K562 (cell line): ENCODE results near the gene GNPTAB.

Source experiments
- CEBPB ChIP-seq: fragments of 450-650 bp; IDR thresholded peaks from 2 replicates; pipeline ENCODE4 v1.6.1; 2016; ENCODE audit warnings: missing genetic modification characterization, missing compliant biosample characterization
- CHCHD3 ChIP-seq: fragments of 250-450 bp; sonication (Bioruptor Pico); IDR thresholded peaks from 2 replicates; pipeline ENCODE4 v2.1.2; 2022; ENCODE audit warnings: mild to moderate bottlenecking
- CHD4 ChIP-seq: fragments of 200-600 bp; sonication (generic); IDR thresholded peaks from 3 replicates; pipeline ENCODE4 v1.6.1; 2012; ENCODE audit warnings: low read depth, mild to moderate bottlenecking, mixed read lengths, low read length, inconsistent platforms; ENCODE audit not compliant: insufficient read depth, insufficient replicate concordance, poor library complexity, severe bottlenecking
- DEAF1 ChIP-seq: fragments of 450-650 bp; formaldehyde crosslinking; IDR thresholded peaks from 2 replicates; pipeline ENCODE4 v1.4.0; 2020; ENCODE audit warnings: mild to moderate bottlenecking, moderate library complexity
- KAT2B ChIP-seq: IDR thresholded peaks from one replicate; pipeline ENCODE4 v1.6.1; 2012; ENCODE audit warnings: low read depth, mild to moderate bottlenecking, control low read depth, inconsistent platforms, low read length, moderate library complexity
- NFE2L1 ChIP-seq: fragments of 450-650 bp; IDR thresholded peaks from 2 replicates; pipeline ENCODE4 v1.6.1; 2016; ENCODE audit warnings: missing genetic modification characterization, low read depth, mild to moderate bottlenecking, missing compliant biosample characterization, moderate library complexity, borderline replicate concordance
- NFIX ChIP-seq: fragments of 250-450 bp; sonication (Bioruptor Pico); IDR thresholded peaks from 2 replicates; pipeline ENCODE4 v1.4.0; 2020; ENCODE audit warnings: low read depth, mild to moderate bottlenecking, moderate library complexity
- POLR2AphosphoS5 ChIP-seq: IDR thresholded peaks from 2 replicates; pipeline ENCODE4 v1.6.1; 2011; ENCODE audit warnings: mild to moderate bottlenecking, low read depth, low read length, moderate library complexity; ENCODE audit not compliant: control insufficient read depth, insufficient read depth
- SAFB ChIP-seq: fragments of 200-400 bp; formaldehyde crosslinking; IDR thresholded peaks from 2 replicates; pipeline ENCODE4 v1.6.1; 2017; ENCODE audit warnings: low read depth, low read length, borderline replicate concordance
- SNAPC5 ChIP-seq: fragments of 250-450 bp; sonication (Bioruptor Pico); IDR thresholded peaks from 2 replicates; pipeline ENCODE4 v1.8.0; 2021; ENCODE audit warnings: moderate library complexity, mild to moderate bottlenecking, inconsistent platforms
- TAF15 ChIP-seq: fragments of 200-400 bp; formaldehyde crosslinking; IDR thresholded peaks from 2 replicates; pipeline ENCODE4 v1.6.1; 2017; ENCODE audit warnings: mild to moderate bottlenecking, low read depth, low read length, moderate library complexity
- ZBED1 ChIP-seq: IDR thresholded peaks from 2 replicates; pipeline ENCODE4 v1.6.1; 2014
- ZFP36 ChIP-seq: fragments of 150-350 bp; IDR thresholded peaks from 2 replicates; pipeline ENCODE4 v1.6.1; 2018; ENCODE audit warnings: low read length, low read depth; ENCODE audit not compliant: partially characterized antibody
- ZNF384 ChIP-seq: IDR thresholded peaks from 2 replicates; pipeline ENCODE4 v1.6.1; 2012; ENCODE audit warnings: low read depth, low read length, improper control_type of control experiment

GRCh38 chr12:101740566-101740965 is 90.2 kb downstream of the GNPTAB start:
- TF ChIP-seq CEBPB (no peak), ZFP36 (no peak), POLR2AphosphoS5 (no peak), CHD4 (no peak), DEAF1 (CRISPR knock-in tag) (no peak), KAT2B (no peak), TAF15 (no peak), ZBED1 (no peak), SNAPC5 (CRISPR knock-in tag) (no peak), ZNF384 (no peak), NFIX (CRISPR knock-in tag) (no peak), SAFB (no peak), NFE2L1 (tag) (no peak), CHCHD3 (no peak)
